Endothelial cell of umbilical vein (primary cell): ENCODE measurements around the gene CA6.

ENCODE experiments used
- CTCF ChIP-seq, 2 donors: IDR thresholded peaks; 1 replicate in 1 of 2; 2 replicates in 1 of 2; pipeline ENCODE4 v1.5.1; 2011; ENCODE audit warnings: low read length in 2 of 2, mild to moderate bottlenecking in 2 of 2, moderate library complexity in 2 of 2, control low read depth in 1 of 2, inconsistent platforms in 1 of 2, low read depth in 1 of 2; ENCODE audit not compliant: insufficient read depth in 1 of 2; ENCODE audit errors: extremely low read depth in 1 of 2
- EZH2 ChIP-seq: IDR thresholded peaks from 2 replicates; pipeline ENCODE4 v1.6.1; 2012; ENCODE audit warnings: borderline replicate concordance, low read depth, mild to moderate bottlenecking, moderate library complexity, low read length, inconsistent platforms; ENCODE audit not compliant: severe bottlenecking
- MAX ChIP-seq: IDR thresholded peaks from 2 replicates; pipeline ENCODE4 v1.6.1; 2011; ENCODE audit not compliant: insufficient read depth, insufficient read length
- POLR2A ChIP-seq: IDR thresholded peaks from 2 replicates; pipeline ENCODE4 v1.6.1; 2012; ENCODE audit warnings: low read depth, mild to moderate bottlenecking, control low read depth, low read length
- POLR2AphosphoS5 ChIP-seq: IDR thresholded peaks from 2 replicates; pipeline ENCODE4 v1.6.1; 2012; ENCODE audit warnings: low read depth, mild to moderate bottlenecking, control low read depth, low read length, moderate library complexity; ENCODE audit not compliant: insufficient read depth

- TF ChIP-seq POLR2AphosphoS5 (no peak), CTCF (IDR thresholded peaks at IDR 0.05; ENCODE audit: extremely low read depth in 1 of 2, insufficient read depth in 1 of 2, low read depth in 1 of 2, low read length in 2 of 2) (no peak), MAX (no peak), EZH2 (no peak), POLR2A (no peak)
Observed at GRCh38 chr1:8902765-8903164, 42.9 kb upstream of the CA6 start.
